B cell (primary cell): ENCODE measurements around the gene ELOF1. TPM values are rescaled to one million over a fixed set of nuclear protein-coding genes. Genes with fewer than 3 reads are reported as not detected.
"Not testable (repeated sequence)": the region's sequence is repeated elsewhere in the genome, so short reads cannot be mapped to it uniquely, and the experiment has no call there.

Source experiments
- ATAC-seq: fragments of 200-7000 bp; cut with Tn5 transposase; one replicate; pipeline ENCODE4 v1.10.0; 2021; ENCODE audit warnings: low read depth, mild to moderate bottlenecking, moderate number of reproducible peaks, moderate library complexity
- CTCF ChIA-PET: fragments of 350-600 bp; sonication (Branson Sonifier 250); formaldehyde crosslinking; loops from one replicate; lab custom pipeline; 2021; ENCODE audit warnings: antibody characterized with exemption, inconsistent platforms; lab: Charles Lee
- POLR2A ChIA-PET: fragments of 350-600 bp; sonication (Branson Sonifier 250); formaldehyde crosslinking; loops from one replicate; lab custom pipeline; 2021; ENCODE audit warnings: antibody characterized with exemption; lab: Charles Lee
- DNase-seq: peaks from one replicate; pipeline ENCODE4 v3.0.0; 2013
- H2AFZ ChIP-seq: 2 replicates; pipeline ENCODE4 v1.6.1; 2012; ENCODE audit warnings: mild to moderate bottlenecking, low read depth, low read length; ENCODE audit not compliant: insufficient read depth, poor library complexity, severe bottlenecking
- H3K27ac ChIP-seq, 2 donors: 1 replicate in 1 of 2; 2 replicates in 1 of 2; pipeline ENCODE4 v1.5.1; 2012 to 2013; ENCODE audit warnings: low read length in 2 of 2, mild to moderate bottlenecking in 2 of 2, moderate library complexity in 1 of 2
- H3K27me3 ChIP-seq, 4 experiments: fragments of 200-600 bp in 1 of 4; sonication (generic) in 1 of 4; replicated peaks in 1 of 4; 1 replicate in 2 of 4; 2 replicates in 2 of 4; pipeline versions ENCODE4 v1.6.1 to v1.7.0; 2013 to 2016; ENCODE audit warnings: low read length in 3 of 4, mild to moderate bottlenecking in 2 of 4, mixed read lengths in 1 of 4, moderate library complexity in 1 of 4; ENCODE audit not compliant: insufficient read depth in 4 of 4, control insufficient read depth in 3 of 4; ENCODE audit errors: control extremely low read depth in 1 of 4
- H3K36me3 ChIP-seq, 2 experiments: replicated peaks in 1 of 2; 1 replicate in 1 of 2; 2 replicates in 1 of 2; pipeline versions ENCODE4 v1.6.1 to v1.7.1; 2013; ENCODE audit warnings: low read length in 1 of 2; ENCODE audit not compliant: insufficient read depth in 2 of 2, control insufficient read depth in 1 of 2; ENCODE audit errors: control extremely low read depth in 1 of 2, extremely low read depth in 1 of 2
- H3K4me1 ChIP-seq, 2 donors: fragments of 200-600 bp in 1 of 2; sonication (generic) in 1 of 2; 1 replicate in 1 of 2; 2 replicates in 1 of 2; pipeline versions ENCODE4 v1.5.1 to v1.6.1; 2013 to 2017; ENCODE audit warnings: low read length in 2 of 2; ENCODE audit not compliant: control insufficient read depth in 2 of 2, insufficient read depth in 2 of 2
- H3K4me2 ChIP-seq: replicated peaks from 2 replicates; pipeline ENCODE3; 2012; ENCODE audit warnings: mild to moderate bottlenecking, low read depth, low read length; ENCODE audit not compliant: poor library complexity, severe bottlenecking
- H3K4me3 ChIP-seq, 5 experiments: fragments of 200-600 bp in 1 of 5; sonication (generic) in 1 of 5; 1 replicate in 3 of 5; 2 replicates in 2 of 5; pipeline versions ENCODE4 v1.5.1 to v1.7.0; 2011 to 2016; ENCODE audit warnings: low read length in 4 of 5, mild to moderate bottlenecking in 4 of 5, low read depth in 2 of 5, control low read depth in 1 of 5, moderate library complexity in 1 of 5; ENCODE audit not compliant: insufficient read depth in 1 of 5; ENCODE audit errors: control extremely low read depth in 1 of 5, extremely low read depth in 1 of 5
- H3K79me2 ChIP-seq: fragments of 200-600 bp; sonication (generic); one replicate; pipeline ENCODE4 v1.6.0; 2016; ENCODE audit warnings: low read length; ENCODE audit not compliant: control insufficient read depth, insufficient read depth
- H3K9ac ChIP-seq: fragments of 200-600 bp; sonication (generic); 2 replicates; pipeline ENCODE4 v1.6.1; 2017; ENCODE audit warnings: mild to moderate bottlenecking, low read length, moderate library complexity
- H3K9me3 ChIP-seq, 3 donors: one replicate each; pipeline versions ENCODE4 v1.6.1 to v1.7.1; 2013; ENCODE audit warnings: low read length in 2 of 3; ENCODE audit not compliant: control insufficient read depth in 2 of 3, insufficient read depth in 1 of 3; ENCODE audit errors: control extremely low read depth in 1 of 3
- H4K20me1 ChIP-seq: 2 replicates; pipeline ENCODE4 v1.6.0; 2012; ENCODE audit warnings: mild to moderate bottlenecking, low read length; ENCODE audit not compliant: insufficient read depth, control insufficient read depth, poor library complexity, severe bottlenecking
- H3K27ac Mint-ChIP-seq: one replicate; pipeline ENCODE4 v1.8.0; 2021; ENCODE audit warnings: mixed read lengths
- H3K27me3 Mint-ChIP-seq: one replicate; pipeline ENCODE4 v1.8.0; 2021; ENCODE audit warnings: mixed read lengths
- H3K4me1 Mint-ChIP-seq: one replicate; pipeline ENCODE4 v1.8.0; 2021; ENCODE audit warnings: mixed read lengths
- H3K4me3 Mint-ChIP-seq: one replicate; pipeline ENCODE4 v1.8.0; 2021; ENCODE audit warnings: mixed read lengths
- H3K9me3 Mint-ChIP-seq: one replicate; pipeline ENCODE4 v1.8.0; 2022; ENCODE audit warnings: mixed read lengths; ENCODE audit not compliant: insufficient read depth
- WGBS: methylation state at CpG from one replicate; pipeline ENCODE4 v1.1.5; 2013; ENCODE audit warnings: missing lambda C conversion rate; ENCODE audit not compliant: insufficient coverage; 5-methylcytosine and 5-hydroxymethylcytosine counted together
- intact Hi-C: fragments of 100-400 bp; cut with micrococcal nuclease; formaldehyde crosslinking; loops from one replicate; pipeline ENCODE4 v1.10.0; 2022
- polyA plus RNA-seq: library from polyadenylated mRNA; depleted of rRNA; stranded (reverse); fragments of >200 nt; gene quantifications from 2 replicates; pipeline ENCODE4 v1.2.3, GENCODE V29; 2012
- total RNA-seq, 2 donors: library from RNA; stranded (reverse); fragments of 120-200 nt in 1 of 2; gene quantifications; 1 replicate in 1 of 2; 2 replicates in 1 of 2; pipeline versions ENCODE4 v1.2.3 to v1.2.4, GENCODE V29; 2013 to 2022

Gene ELOF1
- total and polyA plus RNA-seq, 2 donors (not counting 1 experiment from before 2014, with no cell fraction given), result 69.5 to 76.2 TPM

GRCh38 chr19:11573763-11574162 lies 14.7 kb upstream of the ELOF1 start:
- H3K27me3 ChIP-seq, H3K27me3 Mint-ChIP-seq, H3K4me3 Mint-ChIP-seq, H4K20me1 ChIP-seq, ATAC-seq, H3K4me3 ChIP-seq, H3K9me3 ChIP-seq, H3K9me3 Mint-ChIP-seq, H3K79me2 ChIP-seq, H2AFZ ChIP-seq, intact Hi-C loops, H3K4me2 ChIP-seq, H3K9ac ChIP-seq, DNase-seq: not testable (repeated sequence)
- WGBS, result 79% methylated on average over 3 of the region's 4 CpGs
- Histone ChIP-seq H3K4me1 (peaks cover 44 to 74% of the 10 kb centered on the region in 2 donors), H3K27ac (peak overlapping the region in 1 of 2 donors; percentile 33), H3K36me3 (peaks cover 0 to 22% of the 10 kb centered on the region in 2 experiments)
- Mint-ChIP-seq H3K27ac (peak overlapping the region; percentile 70), H3K4me1 (peaks cover 61% of the 10 kb centered on the region)
- ChIA-PET POLR2A (interaction anchor here (0.7 kb wide), 1 partner anchor 11 kb away, joined by 5 read pairs; no protein-coding TSS in a partner anchor), CTCF (interaction anchor here (1.9 to 2.7 kb wide), 3 partner anchors 13 to 38 kb away, joined by 7 to 13 read pairs (median 10); no protein-coding TSS in a partner anchor)

- Histone ChIP-seq H3K27ac (peak overlapping the region in 1 of 2 donors; percentile 33), H3K4me1 (peaks cover 48 to 75% of the 10 kb centered on the region in 2 donors), H3K36me3 (peaks cover 0 to 22% of the 10 kb centered on the region in 2 experiments)
- WGBS, result 32% methylated on average over 3 of the region's 6 CpGs
- H3K4me2 ChIP-seq, H3K4me3 Mint-ChIP-seq, DNase-seq, H3K9ac ChIP-seq, H2AFZ ChIP-seq, intact Hi-C loops, H3K9me3 ChIP-seq, H3K79me2 ChIP-seq, H3K27me3 ChIP-seq, H3K4me3 ChIP-seq, H4K20me1 ChIP-seq, H3K27me3 Mint-ChIP-seq, H3K9me3 Mint-ChIP-seq, ATAC-seq: not testable (repeated sequence)
- H3K27ac Mint-ChIP-seq, result peak overlapping the region; percentile 70
- CTCF ChIA-PET, result interaction anchor here (0.7 to 2.2 kb wide), 4 partner anchors 15 to 37 kb away, joined by 4 to 10 read pairs (median 6); no protein-coding TSS in a partner anchor
- POLR2A ChIA-PET, result interaction anchor here (0.6 to 1.2 kb wide), 4 partner anchors 10 to 23 kb away, joined by 3 to 20 read pairs (median 4); no protein-coding TSS in a partner anchor
- peaks cover 62% of the 10 kb centered on the region for H3K4me1 Mint-ChIP-seq
Measured at GRCh38 chr19:11573354-11573753, 14.3 kb upstream of the ELOF1 start.
